NK-92 treated with Interleukin-12 subunit alpha and Interleukin-12 subunit beta, amount 100 ng/mL, for 24 hours (cell line): Measurements from ENCODE around the gene OPCML.
"Not testable (repeated sequence)": the region's sequence is repeated elsewhere in the genome, so short reads cannot be mapped to it uniquely, and the experiment has no call there.

Source experiments
- DNase-seq: peaks from one replicate; lab custom pipeline; 2025; lab: John Stamatoyannopoulos, UW

OPCML gene

GRCh38 chr11:132429685-132430084 is 1102.6 kb downstream of the OPCML start:
- DNase-seq, result no peak

GRCh38 chr11:132427611-132428010 is 1104.7 kb downstream of the OPCML start:
- no peak for DNase-seq

DNA sequence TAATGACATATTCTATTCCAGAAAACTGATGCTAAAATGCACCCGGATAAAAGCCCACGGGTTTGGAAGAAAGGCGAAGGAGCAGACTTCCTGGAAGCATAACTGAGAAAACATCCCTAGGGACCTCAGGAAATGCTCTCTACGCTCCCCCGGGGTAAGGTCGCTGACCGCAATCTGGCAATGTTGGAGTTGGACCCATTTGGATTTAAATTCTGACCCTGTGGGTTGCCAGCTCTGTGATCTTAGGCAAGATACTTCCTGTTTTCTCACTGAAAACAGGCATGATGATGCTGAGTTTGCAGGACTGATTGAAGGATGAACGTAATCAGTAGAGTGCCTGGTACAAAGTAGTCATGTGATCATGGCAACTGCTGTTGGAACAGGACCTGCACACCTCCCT is 1107.9 kb downstream of the OPCML start:
- DNase-seq, result no peak

DNA sequence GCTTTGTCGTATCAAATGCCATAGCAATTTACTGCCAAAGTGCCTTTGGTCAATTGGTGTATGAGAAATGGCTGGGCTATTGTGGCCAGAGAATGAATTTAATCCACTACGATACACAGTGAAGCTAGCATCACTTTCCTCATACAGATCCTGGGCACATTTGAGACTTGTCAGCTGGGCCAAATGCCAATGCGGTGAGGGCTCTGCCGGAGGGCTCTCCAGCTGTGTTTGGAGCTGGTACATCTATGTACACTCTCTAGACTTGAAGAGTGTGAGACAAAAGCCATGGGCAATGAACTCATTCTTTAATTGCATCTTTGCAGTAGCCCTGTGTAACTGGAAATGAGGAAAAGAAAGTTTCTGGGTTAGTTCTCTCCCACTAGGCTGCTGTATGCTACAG is 1109.0 kb downstream of the OPCML start:
- no peak for DNase-seq

- no peak for DNase-seq
These were observed 1109.6 kb downstream of the OPCML start for GRCh38 chr11:132422722-132423121.

GRCh38 chr11:132421555-132421954 is 1110.7 kb downstream of the OPCML start:
- DNase-seq, result no peak

- no peak for DNase-seq
These were observed 1117.8 kb downstream of the OPCML start for GRCh38 chr11:132414451-132414850.

DNA sequence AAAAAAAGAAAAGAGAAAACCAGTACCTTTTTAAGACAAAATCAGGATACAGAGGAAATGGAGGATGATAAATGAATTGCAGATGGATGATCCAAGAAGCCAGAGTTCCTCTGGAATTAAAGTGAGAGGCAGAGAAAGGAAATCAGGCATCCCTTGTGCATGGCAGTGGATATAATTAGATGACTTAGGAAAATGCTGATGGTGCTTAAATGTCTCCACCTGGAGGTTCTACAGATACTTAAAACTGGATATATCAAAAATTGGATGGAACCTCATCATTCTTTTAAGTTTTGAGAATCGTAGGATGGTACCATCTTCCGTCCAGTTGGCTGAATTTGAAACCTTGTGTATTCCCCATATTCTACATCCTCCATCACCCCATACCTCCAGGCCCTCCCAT is 1121.9 kb downstream of the OPCML start:
- no peak for DNase-seq

GRCh38 chr11:132409573-132410355 is 1122.5 kb downstream of the OPCML start:
- DNase-seq, result no peak

GRCh38 chr11:132408877-132409276 is 1123.4 kb downstream of the OPCML start:
- no peak for DNase-seq

GRCh38 chr11:132405728-132406127 is 1126.6 kb downstream of the OPCML start:
- DNase-seq, result no peak

DNA sequence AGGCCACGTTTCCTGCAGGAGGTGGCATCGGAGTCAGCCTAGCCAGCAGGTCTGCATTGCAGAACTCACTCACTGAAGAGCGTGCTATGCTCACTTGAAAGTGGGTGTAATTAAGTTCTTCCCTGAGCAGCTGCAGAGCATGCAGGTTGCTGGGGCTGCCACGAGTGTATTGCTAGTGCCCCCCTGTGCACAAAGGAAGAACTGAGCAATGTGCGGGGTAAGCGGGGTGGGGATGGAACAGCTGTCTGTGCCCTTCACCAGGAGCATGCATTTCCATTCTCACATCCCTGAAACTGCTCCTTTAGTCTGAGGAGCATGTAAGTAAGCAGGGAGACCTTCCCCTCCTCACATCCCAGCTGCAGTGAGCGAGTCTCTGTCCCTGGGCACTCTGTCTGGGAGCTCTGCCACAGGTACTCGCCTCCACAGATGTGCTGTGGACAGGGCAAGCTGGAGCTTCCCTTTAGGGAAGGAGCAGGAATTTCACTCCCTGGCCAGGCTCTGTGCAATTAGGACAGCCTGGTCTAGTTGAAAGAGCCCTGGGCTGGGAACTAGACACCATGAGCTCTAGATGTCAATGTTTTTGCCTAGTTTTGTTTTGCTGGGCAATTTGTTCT is 1130.1 kb downstream of the OPCML start:
- peak; percentile 5 for DNase-seq

DNA sequence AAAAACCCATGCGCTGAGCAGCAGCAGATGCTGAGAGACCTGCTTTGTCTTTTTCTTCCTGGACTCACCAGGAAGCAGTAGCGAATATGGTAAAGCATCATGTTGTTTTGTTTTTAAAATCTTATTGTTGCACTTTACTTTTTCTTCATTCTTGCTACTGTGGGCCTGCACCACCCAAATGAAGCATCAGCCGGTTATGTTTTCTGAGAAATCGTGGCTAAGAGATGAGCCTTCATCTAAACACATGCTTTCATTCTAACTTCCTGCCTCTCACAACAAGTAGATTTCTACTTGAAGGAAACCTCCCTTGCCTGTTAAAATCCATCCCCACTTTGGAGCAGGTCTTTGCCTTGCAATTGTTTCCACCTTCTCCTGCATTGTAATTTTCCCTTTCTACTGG is 1136.0 kb downstream of the OPCML start:
- no peak for DNase-seq

- no peak for DNase-seq
These were observed 1136.9 kb downstream of the OPCML start for GRCh38 chr11:132395434-132395833.

GRCh38 chr11:132379540-132379939 is 1152.8 kb downstream of the OPCML start:
- DNase-seq, result no peak

GRCh38 chr11:132373405-132374143 is 1158.7 kb downstream of the OPCML start:
- DNase-seq, result no peak

DNA sequence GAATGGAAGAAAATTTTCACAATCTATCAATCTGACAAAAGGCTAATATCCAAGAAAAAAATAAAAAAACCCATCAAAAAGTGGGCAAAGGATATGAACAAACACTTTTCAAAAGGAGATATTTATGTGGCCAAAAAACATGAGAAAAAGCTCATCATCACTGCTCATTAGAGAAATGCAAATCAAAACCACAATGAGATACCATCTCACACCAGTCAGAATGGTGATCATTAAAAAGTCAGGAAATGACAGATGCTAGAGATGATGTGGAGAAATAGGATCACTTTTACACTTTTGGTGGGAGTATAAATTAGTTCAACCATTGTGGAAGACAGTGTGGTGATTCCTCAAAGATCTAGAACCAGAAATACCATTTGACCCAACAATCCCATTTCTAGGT is 1162.2 kb downstream of the OPCML start:
- DNase-seq, result not testable (repeated sequence)

GRCh38 chr11:132367293-132367692 is 1165.0 kb downstream of the OPCML start:
- no peak for DNase-seq

- no peak for DNase-seq
These were observed 1166.7 kb downstream of the OPCML start for GRCh38 chr11:132365650-132366049.
